HG03095 (cell line): Measurements from ENCODE around the gene GRAP2.
"Not testable (repeated sequence)": the region's sequence is repeated elsewhere in the genome, so short reads cannot be mapped to it uniquely, and the experiment has no call there.

Source experiments
- ATAC-seq: cut with Tn5 transposase; IDR thresholded peaks from one replicate; pipeline ENCODE4 v1.9.1; 2021; ENCODE audit warnings: moderate library complexity; ENCODE audit not compliant: unreplicated experiment

GRAP2 gene

DNA sequence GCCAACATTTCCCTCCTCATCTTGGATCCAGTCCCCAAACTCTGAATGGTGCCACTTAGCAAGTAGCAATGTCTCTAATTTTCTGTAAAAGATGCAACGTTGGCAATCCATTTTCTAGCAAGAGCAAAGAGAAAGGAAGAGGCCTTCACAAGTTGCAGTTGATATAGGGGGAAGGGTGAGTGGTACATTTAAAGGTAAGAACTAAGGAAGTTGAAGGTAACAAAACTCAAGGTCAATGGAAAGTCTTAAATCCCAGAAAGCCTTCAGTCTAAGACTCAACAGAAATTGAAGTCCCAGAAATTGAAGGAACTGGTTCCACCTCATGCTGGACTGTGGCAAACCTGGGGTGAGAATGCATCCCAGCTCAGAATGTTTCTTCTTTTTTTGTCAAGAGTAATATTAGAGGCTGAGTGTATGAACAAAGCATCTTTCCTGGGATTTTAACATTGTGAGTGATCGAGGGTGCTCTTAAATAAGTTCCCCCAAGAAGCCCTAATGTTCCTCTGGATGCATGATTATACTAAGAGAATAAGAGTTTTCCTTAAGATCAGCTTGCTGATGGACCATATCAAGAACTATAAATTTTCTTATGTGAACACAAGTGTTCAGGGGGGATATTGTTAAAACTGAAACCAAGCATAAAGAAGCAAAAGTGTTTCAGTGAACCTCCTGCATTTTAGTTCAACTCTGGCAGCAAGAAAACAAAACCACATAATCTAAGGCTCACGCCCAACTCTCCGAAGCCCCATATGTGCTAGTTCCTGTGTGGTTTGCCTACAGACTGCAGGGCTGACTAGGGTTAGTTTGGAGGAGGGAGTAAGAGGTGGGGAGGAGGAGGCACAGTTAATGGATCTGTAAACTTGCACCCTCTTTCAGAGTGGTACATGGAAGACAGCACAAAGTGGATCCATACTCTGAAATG, at the start of gene GRAP2:
Gene GRAP2, plus strand, starts transcription at position 779 of the 922 bp plus-strand sequence. CDS start 46,023 bp downstream, outside the sequence.
- ATAC-seq: peak; percentile 59

DNA sequence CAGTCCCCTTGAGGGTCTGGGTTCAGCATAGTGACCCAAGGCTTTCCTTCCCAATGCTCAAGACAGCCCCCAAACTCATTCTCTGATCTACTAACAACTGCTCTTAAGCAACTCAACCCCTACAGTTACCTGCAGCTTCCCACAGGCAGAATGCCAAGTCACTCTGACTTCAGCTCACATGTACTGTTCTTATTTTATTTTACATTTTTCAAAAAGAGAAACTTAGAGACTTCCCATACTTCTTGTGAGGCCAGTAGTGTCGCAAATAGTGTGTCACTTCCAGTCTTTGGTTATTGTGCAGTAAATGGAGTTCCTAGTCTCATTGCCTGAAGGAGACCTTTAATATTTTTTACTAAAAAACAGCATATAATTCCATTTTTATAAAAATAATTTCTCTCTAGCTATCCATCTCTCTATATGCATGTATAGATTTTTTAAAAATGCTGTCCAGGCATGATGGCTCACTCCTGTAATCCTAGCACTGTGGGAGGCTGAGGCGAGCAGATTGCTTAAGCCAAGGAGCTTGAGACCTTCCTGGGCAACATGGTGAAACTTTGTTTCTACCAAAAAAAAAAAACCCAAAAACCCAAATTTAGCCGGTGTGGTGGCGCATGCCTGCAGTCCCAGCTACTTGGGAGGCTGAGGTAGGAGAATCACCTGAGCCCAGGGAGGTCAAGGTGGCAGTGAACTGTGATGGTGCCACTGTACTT, 49.1 kb upstream of the GRAP2 start:
- ATAC-seq: no peak

DNA sequence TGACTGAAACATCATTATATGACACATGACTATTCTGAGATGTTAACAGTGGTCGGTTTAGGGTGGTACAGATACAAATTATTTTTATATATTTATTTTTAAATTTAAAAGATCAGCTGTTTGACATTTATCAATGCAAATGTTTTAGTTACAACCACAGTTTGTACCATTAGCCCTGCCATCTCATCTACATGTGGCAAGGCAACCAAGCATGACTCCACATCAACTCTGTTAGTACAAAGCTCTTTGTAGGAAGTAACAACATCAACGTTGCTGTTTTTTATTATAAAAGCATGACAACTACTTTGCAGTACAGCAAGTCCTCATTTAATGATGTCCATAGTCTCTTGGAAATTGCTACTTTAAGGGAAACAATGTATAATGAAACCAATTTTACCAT, 48.1 kb upstream of the GRAP2 start:
- no peak for ATAC-seq

DNA sequence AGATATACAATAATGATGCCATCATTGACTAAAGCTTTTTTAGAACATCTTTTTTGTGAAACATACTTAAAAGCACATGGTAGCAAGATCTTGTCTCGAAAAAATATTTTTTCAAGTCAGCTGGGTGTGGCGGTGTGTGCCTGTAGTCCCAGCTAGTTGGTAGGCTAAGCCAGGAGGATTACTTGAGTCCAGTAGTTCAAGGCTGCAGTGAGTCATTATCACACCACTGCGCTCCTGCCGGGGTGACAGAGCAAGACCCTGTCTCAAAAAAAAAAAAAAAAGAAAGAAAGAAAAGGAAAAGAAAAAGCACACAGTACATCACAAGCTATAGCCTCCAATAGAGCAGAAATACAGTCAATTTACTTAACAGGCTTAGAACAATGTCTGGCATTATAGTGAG, 44.3 kb upstream of the GRAP2 start:
- ATAC-seq: no peak

DNA sequence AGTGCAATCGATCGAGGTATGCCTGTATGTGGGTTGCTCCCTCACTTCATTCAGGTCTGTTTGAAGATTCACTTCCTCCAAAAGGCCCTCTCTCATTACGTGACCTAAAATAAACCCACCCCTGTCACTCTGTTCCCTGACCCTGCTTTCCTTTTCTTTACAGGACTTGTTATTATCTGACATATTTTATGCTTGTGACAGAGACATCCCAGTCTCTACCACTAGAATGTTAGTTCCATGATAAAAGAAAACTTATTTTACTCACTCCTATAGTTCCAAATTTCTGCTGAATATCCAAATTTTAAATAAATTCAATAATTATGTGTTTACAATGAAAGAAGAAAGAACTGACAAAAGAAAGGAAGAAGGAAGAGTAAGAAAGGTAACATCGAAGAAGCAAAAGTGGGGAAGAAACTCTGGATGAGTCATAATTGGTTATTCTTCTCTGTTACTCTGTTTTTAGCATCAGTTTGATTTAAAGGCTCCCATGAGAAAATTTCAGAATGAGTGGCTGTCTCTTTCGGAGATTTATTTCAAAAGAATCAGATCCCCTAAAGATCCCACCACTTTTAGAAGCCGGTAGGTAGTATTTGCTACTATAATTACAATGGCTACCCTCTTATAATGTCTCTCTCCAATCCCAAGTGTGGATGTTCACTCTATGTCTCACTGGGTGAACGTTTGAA, 40.8 kb upstream of the GRAP2 start:
- ATAC-seq: peak; percentile 55

DNA sequence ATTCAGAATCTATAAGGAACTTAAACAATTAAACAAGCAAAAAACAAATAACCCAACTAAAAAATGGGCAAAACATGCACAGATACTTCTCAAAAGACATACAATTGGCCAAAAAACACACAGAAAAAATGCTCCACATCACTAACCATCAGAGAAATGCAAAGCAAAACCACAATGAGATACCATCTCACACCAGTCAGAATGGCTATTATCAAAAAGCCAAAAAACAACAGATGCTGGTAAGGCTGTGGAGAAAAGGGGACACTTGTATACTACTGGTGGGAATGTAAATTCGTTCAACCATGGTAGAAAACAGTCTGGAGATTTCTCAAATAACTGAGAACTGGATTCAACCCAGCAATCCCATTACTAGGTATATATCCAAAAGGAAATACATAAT, 32.1 kb upstream of the GRAP2 start:
- no peak for ATAC-seq

DNA sequence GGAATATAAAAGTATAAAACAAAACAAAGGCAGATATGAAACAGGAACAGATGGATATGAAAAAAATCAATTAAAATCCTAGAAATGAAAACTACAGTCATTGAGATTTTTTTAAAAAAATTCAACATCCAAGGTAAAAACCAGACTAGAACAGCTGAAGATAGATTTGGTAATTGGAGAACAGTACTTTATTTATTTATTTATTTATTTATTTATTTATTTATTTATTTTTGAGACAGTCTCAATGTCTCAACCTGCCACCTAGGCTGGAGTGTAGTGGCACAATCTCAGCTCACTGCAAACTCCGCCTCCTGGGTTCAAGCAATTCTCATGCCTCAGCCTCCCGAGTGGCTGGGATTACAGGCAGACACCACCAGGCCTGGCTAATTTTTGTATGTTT, 31.1 kb upstream of the GRAP2 start:
- not testable (repeated sequence) for ATAC-seq

DNA sequence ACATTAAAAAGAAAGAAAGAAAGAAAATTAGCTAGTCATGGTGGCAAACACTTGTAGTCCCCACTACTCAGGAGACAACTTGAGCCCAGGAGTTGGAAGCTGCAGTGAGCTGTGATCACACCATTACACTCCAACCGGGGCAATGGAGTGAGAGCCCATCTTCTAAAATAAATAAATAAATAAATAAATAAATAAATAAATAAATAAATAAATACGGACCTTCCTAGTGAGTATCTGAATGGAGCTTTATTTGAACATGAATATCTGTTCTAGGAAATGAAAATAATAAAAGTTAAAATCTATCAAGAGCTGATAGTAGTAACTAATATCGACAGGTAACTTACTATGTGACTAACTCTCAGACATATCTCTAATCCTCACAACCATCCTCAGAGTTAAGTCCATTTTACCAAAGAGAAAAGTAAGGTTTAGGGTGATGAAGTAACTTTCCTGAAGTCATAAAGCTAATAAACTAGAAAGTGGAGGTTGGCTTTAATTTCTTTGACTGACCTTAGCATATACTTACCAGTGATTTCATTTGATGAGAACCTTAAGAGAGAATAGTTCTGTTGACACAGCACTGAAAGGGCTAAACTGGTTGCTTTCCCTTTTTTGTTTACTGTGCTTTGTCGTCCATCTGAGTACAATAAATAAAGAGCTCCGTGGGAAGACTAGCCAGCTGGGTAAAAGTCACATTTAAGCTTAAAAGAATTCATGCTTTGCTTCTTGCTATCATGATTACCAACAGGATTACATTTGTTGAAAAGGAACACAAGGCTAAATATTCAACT, 29.7 kb upstream of the GRAP2 start:
- no peak for ATAC-seq

DNA sequence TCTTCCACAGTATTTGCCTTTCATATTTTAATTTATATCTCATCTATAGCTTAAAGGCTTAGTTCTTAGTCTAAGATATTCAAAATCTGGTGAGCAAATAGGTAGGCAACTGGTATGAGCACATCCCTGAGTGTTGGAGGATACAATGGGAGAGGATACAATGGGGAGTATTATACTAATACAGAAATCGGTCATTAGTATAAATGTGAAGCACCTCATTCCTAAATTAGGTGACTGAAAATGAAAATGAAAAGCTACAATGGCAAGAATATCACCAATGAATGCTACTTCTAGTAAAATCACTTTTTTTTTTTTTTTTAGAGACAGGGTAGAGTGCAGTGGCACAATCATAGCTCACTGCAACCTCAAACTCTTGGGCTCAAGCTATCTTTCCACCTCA, 28.3 kb upstream of the GRAP2 start:
- no peak for ATAC-seq

DNA sequence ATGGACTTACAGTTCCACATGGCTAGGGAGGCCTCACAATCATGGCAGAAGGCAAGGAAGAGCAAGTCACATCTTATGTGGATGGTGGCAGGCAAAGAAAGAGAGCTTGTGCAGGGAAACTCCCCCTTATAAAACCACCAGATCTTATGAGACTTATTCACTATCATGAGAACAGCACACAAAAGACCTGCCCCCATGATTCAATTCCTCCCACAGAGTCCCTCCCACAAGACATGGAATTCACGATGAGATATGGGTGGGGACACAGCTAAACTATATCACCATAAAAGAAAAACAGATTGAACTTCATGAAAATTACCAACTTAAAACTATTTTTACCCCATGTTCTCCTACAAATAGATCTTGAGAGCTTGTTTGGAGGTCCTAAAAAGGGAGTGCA, 26.9 kb upstream of the GRAP2 start:
- no peak for ATAC-seq

DNA sequence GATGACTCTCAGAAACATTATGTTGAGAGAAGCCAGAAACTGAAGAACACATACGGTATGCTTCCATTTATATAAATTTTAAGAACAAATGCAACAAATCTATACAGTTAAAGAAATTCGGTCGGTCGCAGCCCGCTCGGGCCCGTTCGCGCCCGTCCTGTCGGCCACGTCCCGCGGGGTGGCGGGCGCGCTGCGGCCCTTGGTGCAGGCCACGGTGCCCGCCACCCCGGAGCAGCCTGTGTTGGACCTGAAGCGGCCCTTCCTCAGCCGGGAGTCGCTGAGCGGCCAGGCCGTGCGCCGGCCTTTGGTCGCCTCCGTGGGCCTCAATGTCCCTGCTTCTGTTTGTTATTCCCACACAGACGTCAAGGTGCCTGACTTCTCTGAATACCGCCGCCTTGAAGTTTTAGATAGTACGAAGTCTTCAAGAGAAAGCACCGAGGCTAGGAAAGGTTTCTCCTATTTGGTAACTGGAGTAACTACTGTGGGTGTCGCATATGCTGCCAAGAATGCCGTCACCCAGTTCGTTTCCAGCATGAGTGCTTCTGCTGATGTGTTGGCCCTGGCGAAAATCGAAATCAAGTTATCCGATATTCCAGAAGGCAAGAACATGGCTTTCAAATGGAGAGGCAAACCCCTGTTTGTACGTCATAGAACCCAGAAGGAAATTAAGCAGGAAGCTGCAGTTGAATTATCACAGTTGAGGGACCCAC, 25.6 kb upstream of the GRAP2 start:
- not testable (repeated sequence) for ATAC-seq

DNA sequence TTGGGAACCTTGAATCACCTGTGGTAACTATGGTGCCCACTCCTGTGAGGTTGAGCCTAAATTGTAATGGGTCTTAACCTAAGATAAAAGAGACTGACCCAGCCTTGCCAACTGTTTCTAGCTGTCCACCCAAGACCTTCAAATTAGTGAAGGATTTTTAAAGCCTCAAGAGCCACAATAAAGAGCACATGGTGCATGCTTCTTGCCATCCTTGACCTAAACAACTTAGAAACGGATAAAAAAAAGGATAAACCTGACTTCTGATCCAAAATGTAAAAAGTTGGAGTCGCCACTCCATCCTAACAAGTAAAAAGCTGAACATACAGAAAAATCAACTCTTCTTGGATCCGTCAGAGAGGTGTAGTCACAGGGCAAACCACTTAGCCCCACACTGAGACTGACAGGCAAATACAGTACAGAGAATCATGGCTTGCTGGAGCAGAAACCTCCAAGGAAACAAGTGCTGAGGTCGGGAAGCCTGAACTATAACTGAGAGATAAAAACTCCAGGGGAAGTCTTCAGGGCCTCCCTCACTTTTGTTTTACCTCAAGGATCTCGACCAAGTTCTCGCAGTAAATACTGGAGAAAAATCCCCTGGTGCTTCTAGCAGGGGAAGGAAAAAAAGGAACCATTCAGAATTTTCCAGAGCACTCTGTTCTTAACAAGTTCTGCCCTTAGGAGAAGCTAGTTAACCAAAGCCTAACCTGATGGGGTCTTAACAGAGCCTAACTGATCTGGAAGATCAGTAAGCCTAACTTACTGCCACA, 23.6 kb upstream of the GRAP2 start:
- no peak for ATAC-seq

DNA sequence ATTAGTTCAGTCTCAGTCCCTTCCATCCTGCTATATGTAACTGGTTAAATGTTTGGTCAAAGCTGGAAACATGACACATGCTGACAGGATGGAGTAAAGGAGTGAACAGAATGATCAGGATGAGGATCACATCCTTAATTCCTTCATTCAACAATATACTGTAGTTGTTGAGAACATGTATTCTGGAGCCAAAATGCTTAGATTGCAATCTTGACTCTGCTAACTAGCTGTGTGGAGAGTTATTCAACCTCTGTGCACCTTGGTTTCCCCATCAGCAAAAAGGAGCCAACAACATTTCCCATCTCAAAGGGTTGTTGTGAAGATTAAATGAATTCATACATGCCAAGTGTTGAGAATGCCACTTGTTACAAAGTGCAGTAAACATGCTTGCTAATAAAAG, 20.2 kb upstream of the GRAP2 start:
- no peak for ATAC-seq

DNA sequence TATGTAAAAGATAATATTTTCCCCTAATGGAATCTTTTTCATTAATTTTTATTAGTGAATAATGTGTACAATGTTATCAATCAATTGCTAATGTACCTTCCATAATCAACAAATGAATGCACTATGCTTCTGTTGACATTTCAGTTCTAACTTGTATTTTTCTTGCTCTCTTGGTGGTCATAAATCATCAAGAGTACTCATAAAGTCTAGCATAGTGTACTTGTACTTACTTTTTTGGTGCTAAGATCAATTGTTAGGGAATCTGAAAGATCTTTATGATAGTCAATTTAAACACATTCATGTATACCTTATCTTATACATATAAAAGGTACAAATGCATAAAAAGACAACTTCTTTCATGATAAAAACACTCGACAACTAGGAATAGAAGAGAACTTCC, 17.8 kb upstream of the GRAP2 start:
- ATAC-seq: no peak

DNA sequence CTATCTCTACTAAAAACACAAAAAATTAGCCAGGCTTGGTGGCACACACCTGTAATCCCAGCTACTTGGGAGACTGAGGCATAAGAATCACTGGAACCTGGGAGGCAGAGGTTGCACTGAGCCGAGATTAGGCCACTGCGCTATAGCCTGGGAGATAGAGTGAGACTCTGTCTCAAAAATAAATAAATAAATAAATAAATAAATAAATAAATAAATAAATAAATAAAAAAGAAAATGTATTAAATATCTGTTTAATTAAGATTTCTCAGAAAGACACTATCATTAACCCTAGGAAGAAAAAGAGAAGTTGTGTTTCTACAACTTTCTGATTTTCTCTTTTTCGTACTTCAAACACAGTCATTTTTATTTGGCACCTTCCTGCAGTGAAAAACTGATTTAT, 11.0 kb upstream of the GRAP2 start:
- not testable (repeated sequence) for ATAC-seq

DNA sequence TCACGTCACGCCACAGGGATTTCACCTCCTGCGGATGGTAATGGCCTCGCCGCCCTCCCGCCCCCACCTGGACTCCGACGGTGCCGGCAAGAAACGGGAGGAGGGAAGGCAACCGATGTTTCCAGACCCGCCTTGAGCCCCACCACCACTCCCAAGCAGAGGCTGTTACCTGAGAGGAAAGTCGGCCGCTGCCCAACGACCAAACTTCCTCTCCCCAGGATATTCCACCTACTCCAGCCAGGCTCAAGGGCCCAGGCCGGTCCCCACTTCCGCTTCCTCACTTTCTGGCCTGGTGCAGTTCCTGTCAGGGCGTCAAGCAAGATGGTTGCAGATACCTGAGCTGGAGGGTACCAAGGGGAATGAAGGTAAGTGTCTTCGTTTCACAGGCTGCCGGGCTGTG, 7.4 kb upstream of the GRAP2 start, which contains the start of gene ENTHD1:
Gene ENTHD1, minus strand, starts transcription at position 235 of the 400 bp plus-strand sequence. CDS start 6,012 bp downstream, outside the sequence.
- ATAC-seq: no peak

DNA sequence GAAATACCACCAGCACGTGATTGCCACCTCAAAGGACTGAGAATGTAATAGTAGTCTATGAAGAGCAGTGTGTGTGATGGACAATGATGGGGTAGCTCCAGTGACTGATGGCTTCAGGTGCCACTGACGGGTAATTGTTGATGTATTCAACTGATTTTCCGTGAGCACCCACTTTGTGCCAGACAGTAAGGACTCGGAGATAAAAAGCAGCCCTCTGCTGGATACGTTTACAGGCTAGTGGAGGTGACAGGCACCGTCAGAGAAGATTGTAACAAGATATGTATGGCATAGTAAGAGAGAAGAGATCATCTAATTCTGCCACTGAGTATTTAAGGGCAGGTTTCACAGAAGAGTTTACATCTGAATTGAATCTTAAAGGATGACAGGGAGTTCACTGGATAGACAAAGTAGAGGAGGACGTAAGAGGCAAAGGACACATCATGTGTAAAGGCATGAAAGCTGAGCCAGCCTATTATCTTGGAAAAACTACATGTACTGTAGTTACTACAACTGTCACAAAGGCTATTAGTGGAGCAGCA, 6.3 kb upstream of the GRAP2 start:
- no peak for ATAC-seq

DNA sequence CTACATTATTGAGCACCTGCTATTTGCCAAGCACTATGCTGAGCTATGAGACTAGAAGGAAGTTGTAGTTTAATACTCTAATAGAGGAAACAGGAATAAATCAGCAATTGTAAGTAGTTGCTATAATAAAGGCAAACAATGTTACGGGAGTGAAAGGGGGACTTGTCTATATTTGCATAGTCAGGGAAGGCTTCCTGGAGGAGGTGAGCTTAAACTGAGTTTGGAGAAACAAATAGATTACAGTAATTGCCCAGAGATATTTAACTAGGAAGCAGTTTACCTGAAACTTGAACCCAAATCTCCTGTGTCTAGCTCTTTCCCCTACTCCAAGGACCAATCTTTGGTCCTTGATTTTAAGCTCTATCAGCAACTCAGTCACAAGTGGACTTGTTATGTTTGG, 5.2 kb upstream of the GRAP2 start:
- ATAC-seq: no peak
